GM12874 (cell line): Measurements from ENCODE around the gene RGS21.

Experiments
- CTCF ChIP-seq: IDR thresholded peaks from 2 replicates; pipeline ENCODE4 v1.5.1; 2011; ENCODE audit warnings: low read depth, mild to moderate bottlenecking, control low read depth, low read length, moderate library complexity; ENCODE audit not compliant: insufficient read depth

The RGS21 gene

DNA sequence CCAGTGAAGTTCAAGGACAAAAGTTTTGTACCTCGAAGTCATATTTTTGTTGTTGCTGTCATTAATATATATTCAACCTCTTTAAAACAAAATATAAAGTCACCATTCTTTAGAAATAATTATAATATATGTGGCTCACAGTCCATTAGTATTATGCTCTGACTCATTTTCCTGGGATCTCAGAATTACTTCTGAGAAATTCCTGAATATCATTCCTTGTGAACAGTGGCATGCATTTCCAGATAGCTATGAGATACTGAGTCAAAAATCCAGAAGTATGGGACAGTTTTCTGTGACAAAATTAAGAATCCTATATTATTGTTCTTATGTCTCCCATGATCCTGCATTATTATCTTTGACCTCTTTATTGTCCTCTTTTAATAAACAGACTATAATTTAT is 13.8 kb upstream of the RGS21 start:
- TF ChIP-seq CTCF = no peak

GRCh38 chr1:192311281-192311680 is 5.5 kb upstream of the RGS21 start:
- TF ChIP-seq CTCF = no peak

- no peak for TF ChIP-seq CTCF
Observed at GRCh38 chr1:192327997-192328396, 11.2 kb downstream of the RGS21 start.

DNA sequence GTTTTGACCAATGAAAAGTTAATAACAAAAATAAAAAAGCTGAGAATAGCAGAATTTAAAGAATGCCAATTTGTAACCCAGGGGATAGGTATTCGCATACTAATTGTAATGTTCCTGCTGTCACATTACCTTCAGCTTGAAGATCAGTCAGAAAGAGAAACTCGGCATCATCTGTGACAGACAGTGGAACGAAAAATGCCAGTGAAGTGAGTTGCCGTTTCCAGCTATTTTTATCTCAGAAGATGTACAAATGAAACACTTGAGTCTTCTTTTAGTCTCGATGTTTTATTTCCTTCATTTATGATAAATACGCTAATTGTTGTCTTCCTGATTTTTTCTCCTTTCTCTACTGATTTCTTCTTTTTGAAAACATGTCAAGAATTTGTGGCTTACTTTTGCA is 26.1 kb downstream of the RGS21 start:
- TF ChIP-seq CTCF = no peak

GRCh38 chr1:192343344-192343743 is 26.6 kb downstream of the RGS21 start:
- no peak for TF ChIP-seq CTCF

DNA sequence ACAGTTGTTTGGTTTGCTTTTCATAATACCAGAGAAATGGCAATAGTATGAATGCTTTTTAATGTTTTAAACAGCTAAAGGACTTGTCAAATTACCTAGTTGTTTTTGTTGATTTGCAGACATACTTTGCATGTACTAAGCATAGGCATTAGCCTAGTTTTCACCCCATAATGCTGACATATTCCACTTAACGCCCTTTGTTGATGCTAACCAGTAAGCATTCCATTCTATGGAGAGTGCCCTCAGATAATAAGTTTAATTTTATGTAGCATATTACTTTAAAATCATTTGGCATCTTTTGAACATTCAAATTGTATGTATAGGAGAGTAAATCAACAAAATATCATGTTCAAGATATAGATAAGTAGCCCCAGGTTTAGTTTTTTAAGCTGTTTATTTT is 32.5 kb downstream of the RGS21 start:
- no peak for TF ChIP-seq CTCF

DNA sequence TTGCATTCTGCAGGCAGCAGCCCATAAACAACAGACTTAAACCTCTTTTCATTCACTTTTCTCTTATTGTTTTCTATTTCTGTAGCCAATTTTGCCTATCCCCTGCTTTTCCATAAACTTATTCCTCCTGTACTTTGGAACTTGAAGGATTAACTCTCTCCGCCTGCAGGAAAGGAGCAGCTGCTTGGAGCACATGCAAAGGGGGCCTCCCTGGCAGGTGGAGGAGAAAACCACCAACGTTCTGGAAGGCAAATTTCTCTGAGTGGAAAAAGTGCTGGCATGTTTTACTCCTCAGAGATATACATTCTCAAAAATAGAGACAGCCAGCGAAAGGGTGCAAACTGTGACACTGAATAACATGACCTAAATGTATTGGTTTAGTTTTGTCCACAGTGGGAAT is 33.6 kb downstream of the RGS21 start:
- TF ChIP-seq CTCF = no peak

DNA sequence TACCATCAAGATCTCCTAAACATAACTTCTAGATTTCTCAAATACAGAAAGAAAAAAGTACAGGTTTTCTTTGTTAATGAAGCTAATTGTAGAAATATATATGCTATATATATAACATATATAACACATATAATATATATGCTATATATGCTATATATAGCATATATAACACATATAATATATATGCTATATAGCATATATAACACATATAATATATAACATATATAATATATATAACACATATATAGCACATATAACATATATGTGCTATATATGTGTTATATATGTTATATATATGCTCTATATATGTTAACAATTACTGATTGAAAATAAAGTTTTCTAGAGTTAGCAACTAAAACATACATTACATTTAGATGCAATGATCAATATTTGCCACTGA is 34.8 kb downstream of the RGS21 start:
- TF ChIP-seq CTCF = no peak
